ENCODE results near the gene C15orf39.

Gene C15orf39

GRCh38 chr15:75172284-75172820 lies 29.3 kb upstream of the C15orf39 start:
- DNase-seq (ENCODE audit: low spot score): no peak

DNA sequence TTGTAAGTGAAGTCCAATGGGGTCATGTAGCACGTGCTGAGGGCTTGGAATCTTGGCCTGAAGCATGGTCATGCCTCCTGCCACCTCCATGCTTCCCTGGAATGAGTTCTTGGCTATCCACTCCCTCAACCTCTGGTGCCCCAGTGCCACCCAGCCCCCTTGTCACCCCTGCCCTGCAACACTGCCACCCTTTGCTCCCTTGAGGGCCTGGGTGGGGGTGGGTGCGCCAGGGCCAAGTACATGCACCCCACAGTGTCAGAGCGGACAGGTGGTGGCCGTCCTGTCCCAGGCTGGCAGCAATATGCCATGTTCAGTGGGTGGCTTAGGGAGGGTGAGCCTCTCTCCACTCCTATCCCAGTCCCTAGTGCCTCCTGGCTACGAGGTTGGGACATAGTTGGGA lies 27.6 kb upstream of the C15orf39 start:
- no peak for DNase-seq (ENCODE audit: low spot score)

DNA sequence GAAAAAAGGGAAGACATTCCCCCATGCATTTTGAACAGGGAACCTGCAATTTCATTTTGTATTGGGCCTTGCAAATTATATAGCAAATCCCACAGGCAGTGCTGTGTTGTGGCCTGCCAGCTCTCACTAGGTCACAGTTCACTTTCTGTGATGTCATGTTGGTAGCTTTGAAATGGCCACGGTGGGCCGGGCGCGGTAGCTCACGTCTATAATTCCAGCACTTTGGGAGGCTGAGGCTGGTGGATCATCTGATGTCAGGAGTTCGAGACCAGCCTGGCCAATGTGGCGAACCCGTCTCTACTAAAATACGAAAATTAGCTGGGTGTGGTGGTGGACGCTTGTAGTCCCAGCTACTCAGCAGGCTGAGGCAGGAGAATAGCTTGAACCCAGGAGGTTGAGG lies 27.0 kb upstream of the C15orf39 start:
- no peak for DNase-seq (ENCODE audit: low spot score)

GRCh38 chr15:75176396-75176761 lies 25.3 kb upstream of the C15orf39 start:
- DNase-seq (ENCODE audit: low spot score): no peak

DNA sequence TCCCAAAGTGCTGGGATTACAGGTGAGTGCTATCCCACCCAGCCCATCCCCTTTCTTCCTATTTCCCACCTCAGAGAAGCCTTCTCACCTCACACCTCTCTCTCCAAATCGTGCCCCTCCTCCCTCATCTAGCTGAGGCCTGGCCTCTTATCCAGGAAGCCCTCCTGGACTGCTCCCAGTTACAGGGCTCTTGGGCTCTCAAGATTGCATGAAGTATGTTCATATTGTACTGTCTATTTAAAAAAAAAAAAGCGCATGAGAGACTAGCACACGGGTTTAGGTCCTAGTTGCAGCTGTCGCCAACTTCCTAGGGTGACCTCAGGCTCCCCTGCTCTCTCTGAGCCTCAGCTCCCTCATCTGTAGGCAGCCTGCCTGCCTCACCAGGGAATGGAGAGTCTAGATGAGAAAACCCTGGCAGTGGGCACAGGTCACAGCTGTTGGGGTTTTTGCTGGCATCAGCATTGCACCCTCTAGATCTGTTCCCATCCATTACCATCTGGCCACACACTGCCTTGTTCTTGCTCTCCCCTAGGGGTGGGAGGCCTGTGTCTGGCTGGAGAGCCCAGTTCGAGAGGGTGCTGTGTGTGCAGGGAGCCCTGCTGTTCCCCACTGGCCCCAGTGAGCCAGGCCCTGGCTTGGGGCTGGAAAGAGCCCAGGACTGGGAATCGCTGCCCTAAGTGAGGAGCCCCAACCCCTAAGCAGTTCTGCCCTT lies 24.2 kb upstream of the C15orf39 start:
- DNase-seq (ENCODE audit: low spot score): no peak

DNA sequence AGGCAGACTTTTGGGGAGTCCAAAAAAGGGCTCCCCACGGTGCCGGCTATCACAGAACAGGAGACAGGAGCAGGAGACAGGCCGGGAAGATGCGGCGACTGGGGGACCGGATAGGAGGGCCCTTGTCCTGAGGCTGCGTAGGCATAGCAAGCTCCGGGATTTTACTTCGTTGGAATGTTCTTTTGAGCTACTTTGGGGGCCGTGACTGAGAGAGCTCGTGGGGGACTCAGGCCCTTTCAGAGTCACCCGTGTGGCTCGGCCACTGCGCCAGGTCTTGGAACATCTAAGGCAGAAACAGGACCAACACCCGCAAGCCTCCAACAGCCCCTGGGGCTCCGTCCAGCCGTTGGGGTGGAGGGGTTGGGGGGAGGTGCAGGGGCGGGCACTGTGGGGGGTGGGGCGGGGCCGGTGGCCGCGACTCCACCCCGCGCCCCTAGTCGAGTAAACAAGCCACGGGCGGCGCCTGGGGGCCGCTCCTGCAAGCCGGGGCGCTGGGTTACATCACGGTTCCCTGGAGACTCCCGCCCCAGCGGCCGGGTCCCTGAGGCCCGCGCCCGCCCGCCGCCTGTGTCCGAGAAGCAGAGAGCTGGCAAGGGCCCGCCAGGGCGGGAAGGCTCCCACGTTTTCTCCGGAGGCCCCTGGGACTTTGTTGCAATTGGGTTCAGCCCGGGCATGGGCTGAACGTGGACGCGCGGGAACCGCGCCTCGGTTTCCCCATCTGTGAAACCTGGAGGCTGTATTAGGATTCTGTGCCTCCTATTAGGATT lies 23.3 kb upstream of the C15orf39 start:
- no peak for DNase-seq (ENCODE audit: low spot score)

GRCh38 chr15:75178938-75179745 lies 22.5 kb upstream of the C15orf39 start:
- no peak for DNase-seq (ENCODE audit: low spot score)

DNA sequence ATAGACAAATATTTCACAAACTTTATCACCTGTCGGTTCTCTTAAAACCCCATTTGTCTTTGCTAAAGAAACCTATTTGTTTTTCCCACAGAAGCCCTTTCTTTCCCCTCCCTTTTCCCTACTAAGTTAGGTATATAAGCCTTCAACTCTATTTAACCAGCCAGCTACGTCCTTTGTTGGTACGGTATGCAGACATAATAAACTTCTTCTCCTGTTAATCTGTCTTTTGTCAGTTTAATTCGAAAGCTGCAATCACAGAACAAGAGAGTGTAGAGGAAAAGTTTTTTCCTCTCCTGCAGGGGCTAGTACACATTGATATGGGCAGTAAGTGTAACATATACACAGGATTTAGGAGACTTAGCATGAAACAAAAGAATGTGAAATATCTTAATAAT lies 21.9 kb upstream of the C15orf39 start:
- no peak for DNase-seq (ENCODE audit: low spot score)

DNA sequence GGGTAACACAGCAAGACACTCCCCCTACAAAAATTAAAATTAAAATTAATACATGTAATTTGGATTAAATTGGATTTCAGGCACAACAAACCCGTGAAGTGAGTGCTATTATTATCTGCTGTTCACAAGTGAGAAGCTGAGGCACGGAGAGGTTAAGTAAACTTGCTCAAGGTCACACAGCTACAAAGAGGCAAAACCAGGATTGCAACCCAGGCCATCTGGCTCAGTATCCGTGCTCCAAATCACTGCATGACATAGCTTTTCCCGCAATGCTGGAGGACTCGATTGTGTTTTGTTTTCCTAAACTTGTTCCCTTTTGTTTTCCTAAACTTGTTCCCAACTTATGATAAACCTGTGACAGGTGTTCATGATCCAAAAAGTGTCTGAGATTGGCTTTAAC lies 19.9 kb upstream of the C15orf39 start:
- no peak for DNase-seq (ENCODE audit: low spot score)

DNA sequence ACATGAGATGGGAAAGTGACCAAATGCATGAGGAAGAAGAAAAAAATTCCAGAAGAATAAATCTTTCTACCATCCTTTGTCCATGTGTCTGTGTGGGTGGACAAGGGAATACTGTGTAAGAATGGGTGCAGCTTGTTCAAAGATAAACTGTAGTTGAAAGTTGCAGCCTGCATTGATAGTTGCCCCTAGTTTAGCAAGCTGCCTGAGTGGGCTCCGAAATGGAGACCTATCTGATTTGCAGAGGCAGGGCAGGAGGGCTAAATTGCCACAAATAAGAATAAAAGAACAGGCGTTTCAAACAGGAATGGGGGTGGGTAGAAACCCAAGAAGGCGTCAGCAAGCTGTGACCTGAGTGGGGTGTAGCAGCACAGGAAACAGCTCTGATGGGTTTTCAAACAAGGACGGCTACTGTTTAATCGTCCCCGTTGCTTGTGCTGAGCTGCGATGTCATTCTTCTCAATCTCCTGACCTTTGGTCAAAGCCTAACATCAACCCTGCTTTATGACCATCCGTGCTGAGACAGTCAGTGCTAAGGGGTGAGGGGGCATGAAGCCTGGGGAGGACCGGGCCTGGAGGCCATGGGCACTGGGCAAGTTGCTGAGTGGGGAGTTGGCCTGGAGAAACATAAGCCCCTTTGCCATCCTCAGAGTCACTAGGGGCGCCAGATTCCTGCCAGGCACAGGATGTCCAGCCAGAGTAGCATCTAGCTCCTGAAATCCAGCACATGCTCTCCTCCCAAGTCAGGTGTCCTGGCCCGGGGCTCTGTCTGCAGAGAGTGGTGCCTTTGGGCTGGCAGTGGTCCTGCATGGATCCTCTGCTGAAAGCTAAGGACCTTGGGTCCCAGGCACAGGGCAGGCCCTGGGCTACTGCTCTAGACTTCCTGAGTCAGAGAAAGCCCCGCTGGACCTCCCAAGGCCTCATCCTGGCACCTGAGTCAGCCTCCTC lies 19.2 kb upstream of the C15orf39 start:
- DNase-seq (ENCODE audit: low spot score): no peak

DNA sequence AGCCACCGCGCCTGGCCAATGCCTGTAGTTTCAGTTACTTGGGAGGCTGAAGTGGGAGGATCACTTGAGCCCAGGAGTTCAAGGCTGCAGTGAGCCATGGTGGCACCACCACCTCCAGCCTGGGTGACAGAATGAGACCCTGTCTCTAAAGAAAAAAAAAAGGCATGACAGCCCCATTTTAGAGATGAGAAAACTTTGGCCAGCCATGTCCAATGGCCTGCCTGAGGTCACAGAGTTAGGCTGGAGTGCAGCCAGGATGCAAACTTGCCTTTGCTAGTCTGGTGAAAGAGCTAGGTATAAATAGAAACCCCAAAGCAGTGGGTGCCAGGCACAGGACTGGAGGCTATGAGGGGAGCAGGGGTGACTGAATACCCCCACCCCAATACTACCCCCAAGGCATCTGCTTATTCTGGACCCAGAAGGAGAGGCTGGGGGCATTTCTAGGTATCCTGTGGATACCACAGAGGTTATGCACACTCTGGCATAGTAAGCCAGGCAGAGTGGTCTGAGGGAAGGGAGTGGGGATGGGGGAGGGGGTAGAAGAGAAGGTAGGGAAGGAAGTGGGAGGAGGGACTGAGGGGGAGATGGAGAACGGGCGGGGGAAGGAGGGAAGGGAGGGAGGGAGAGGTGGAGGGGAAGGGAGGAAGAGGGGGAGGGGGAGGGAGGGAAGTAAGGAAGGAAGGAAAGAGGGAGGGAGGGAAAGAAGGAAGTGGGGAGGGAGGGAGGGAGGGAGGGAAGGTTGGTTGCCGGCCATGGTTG lies 16.2 kb upstream of the C15orf39 start:
- DNase-seq (ENCODE audit: low spot score): no peak

DNA sequence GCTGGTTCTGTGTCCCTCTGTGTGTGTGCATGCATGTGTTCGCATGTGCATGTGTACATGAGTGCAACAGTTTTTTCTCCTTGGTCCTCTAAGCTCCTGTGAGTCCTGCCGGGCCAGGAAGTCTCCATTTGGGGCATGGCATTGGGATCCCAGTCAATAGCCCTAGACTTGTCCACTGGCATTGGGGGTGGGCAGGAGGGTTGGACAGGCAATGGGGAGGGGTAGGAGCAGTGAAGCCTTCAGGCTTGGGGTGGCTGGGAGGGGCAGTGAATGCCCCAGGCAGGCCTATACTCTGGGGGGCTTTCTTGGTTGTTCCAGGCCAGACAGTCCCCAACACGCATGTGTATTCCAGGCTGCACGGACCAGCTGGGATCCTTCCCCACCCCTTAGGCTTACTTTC lies 15.6 kb upstream of the C15orf39 start:
- DNase-seq (ENCODE audit: low spot score): no peak

- DNase-seq (ENCODE audit: low spot score): no peak
Measured at GRCh38 chr15:75188499-75188898, 13.2 kb upstream of the C15orf39 start.

- no peak for DNase-seq (ENCODE audit: low spot score)
Measured at GRCh38 chr15:75191235-75191634, 10.4 kb upstream of the C15orf39 start.

- no peak for DNase-seq (ENCODE audit: low spot score)
Measured at GRCh38 chr15:75192307-75192706, 9.4 kb upstream of the C15orf39 start.

DNA sequence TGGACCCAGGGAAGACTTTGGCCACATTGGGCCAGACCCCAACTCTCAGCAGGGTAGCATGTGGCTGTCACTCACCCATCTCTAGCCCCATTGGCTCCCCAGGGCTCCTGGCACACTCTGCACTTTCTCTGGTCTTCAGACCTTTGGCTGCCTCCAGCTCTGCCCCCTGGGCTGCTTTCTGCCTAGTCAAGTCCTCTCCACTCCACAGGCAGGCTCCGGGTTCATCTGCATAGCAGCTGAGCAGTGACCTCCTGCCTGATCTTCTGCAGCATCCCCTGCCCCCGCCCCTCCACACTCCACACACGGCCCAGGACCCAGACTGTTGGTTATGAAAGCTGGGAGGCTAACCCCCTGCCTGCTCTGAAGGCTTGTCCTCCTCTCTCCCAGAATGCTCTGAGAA lies 8.4 kb upstream of the C15orf39 start:
- DNase-seq (ENCODE audit: low spot score): no peak

- no peak for DNase-seq (ENCODE audit: low spot score)
Measured at GRCh38 chr15:75193976-75194375, 7.7 kb upstream of the C15orf39 start.

DNA sequence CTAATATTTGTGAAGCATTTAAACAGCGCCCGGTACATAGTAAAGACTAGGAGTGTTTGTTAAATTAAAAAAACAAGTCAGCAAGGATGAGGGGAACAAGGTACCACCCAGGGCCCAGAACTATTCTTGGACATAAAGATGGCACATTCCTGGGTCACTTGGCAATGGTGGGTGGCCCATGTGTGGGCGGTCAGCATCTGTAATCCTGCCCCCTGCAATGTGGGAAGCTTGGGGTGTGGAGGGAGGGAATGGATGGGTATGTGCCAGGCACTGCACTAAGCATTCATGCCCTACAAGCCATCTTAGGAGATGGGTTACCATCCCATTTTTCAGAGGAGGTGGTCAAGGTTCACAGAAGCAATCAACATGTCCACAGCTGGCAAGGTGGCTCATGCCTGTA lies 7.3 kb upstream of the C15orf39 start:
- no peak for DNase-seq (ENCODE audit: low spot score)

- no peak for DNase-seq (ENCODE audit: low spot score)
Measured at GRCh38 chr15:75195122-75195765, 6.4 kb upstream of the C15orf39 start.

DNA sequence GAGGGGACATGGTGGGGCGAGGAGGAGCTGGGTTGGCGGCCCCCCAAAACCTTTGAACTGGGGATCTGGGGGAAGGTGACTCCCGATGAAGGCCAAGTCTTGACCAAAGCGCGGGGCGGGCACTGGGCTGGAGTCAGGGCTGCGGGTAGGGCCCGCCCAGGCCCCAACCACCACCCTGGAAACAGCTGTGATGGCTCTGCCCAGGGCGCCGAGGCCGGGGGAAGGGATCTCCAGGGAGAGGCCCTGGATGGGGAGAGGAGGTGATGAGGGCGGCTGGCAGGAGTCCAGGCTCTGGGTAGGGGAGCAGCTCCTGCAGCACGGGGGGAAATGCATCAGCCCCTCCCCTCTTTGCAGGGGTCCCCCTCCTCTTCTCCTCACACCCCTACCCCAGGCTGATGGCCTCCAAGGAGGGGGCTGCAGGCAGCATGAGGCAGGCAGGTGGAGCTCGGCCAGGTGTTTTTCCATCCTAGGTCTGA lies 5.9 kb upstream of the C15orf39 start:
- DNase-seq (ENCODE audit: low spot score): no peak

All from LoVo (cell line).